ENCODE results near the gene PRRT1B.

GRCh38 chr9:131500939-131501541 lies 44.3 kb upstream of the PRRT1B start:
- TF ChIP-seq CTCF (conservative IDR thresholded peaks at IDR 0.05; ENCODE audit: low read depth, low read length) (no peak), EZH2 (IDR thresholded peaks at IDR 0.05; ENCODE audit: borderline replicate concordance, low read depth, low read length, poor library complexity, severe bottlenecking) (no peak)
